ENCODE results near the gene CC2D2A.

CC2D2A gene

DNA sequence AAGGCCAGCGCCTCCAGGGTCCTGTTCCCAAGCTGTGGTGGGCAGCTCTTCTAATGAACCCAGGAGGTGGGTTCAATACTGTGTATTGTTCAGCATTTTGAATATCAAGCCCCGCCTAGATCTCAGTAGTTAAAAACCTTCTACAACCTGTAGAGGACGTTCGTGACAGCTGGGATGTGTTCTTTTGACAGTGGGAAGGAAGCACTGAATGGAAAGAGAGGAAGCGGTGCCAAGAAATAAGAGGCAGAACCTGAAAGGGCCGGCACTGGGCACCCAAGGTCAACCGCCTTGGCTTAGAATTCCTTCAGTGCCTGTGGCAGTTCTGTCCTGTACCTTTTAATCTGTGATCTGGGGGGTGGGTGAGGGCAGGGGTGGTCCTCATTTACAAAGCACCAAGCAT is 73.1 kb downstream of the CC2D2A start:
- Histone ChIP-seq H3K27me3 (no peaks in the 10 kb centered on the region), H3K4me1 (no peaks in the 10 kb centered on the region), H3K4me3 (ENCODE audit: low read depth, low read length) (no peak overlapping the region), H3K9me3 (no peaks in the 10 kb centered on the region), H3K36me3 (peaks cover 13% of the 10 kb centered on the region)
- no peak for DNase-seq
- no peak for TF ChIP-seq CTCF (IDR thresholded peaks at IDR 0.05; ENCODE audit: low read depth, low read length)

GRCh38 chr4:15543537-15544247 is 74.0 kb downstream of the CC2D2A start:
- no peak for TF ChIP-seq CTCF (IDR thresholded peaks at IDR 0.05; ENCODE audit: low read depth, low read length)

DNA sequence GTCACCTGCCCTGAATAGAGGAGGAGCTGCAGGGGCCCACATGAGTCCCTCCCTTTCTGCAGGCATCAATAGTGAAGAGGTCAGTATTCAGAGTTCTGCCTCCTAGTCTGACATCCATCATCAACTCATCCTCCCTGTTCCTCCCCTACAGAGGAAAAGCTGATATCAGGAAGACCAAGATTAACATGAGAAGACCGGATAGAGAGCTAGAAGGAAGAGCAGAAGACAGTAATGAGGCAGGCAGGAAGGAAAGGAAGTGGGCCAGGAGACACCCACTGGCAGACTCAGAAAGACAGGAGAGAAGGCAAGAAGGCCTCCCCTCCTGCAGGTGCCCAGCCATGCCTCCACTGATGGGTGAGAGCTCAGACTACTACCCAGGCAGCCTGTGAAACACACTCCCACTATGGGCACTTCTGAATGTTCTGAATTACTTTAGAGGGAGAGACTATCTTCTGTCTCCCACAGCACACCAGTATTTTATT is 74.6 kb downstream of the CC2D2A start:
- Histone ChIP-seq H3K27me3 (no peaks in the 10 kb centered on the region), H3K36me3 (peaks cover 3% of the 10 kb centered on the region), H3K4me1 (no peaks in the 10 kb centered on the region), H3K4me3 (ENCODE audit: low read depth, low read length) (no peak overlapping the region), H3K9me3 (no peaks in the 10 kb centered on the region)
- TF ChIP-seq CTCF (IDR thresholded peaks at IDR 0.05; ENCODE audit: low read depth, low read length): no peak
- no peak for DNase-seq

More at GRCh38 chr4:15543537-15544247, 74.0 kb downstream of the CC2D2A start:
- Histone ChIP-seq H3K4me3 (ENCODE audit: low read depth, low read length) (no peak overlapping the region), H3K27me3 (no peaks in the 10 kb centered on the region), H3K9me3 (no peaks in the 10 kb centered on the region), H3K36me3 (peaks cover 4% of the 10 kb centered on the region), H3K4me1 (no peaks in the 10 kb centered on the region)
- no peak for DNase-seq

GRCh38 chr4:15545371-15545770 is 75.7 kb downstream of the CC2D2A start:
- TF ChIP-seq CTCF (IDR thresholded peaks at IDR 0.05; ENCODE audit: low read depth, low read length): no peak

GRCh38 chr4:15547392-15547791 is 77.7 kb downstream of the CC2D2A start:
- no peaks in the 10 kb centered on the region; the same call in none of the 2 replicates for H3K36me3 ChIP-seq
- H3K27me3 ChIP-seq: no peaks in the 10 kb centered on the region
- H3K4me1 ChIP-seq: no peaks in the 10 kb centered on the region
- no peak for DNase-seq
- H3K4me3 ChIP-seq (ENCODE audit: low read depth, low read length): no peak overlapping the region
- no peaks in the 10 kb centered on the region for H3K9me3 ChIP-seq
- TF ChIP-seq CTCF (IDR thresholded peaks at IDR 0.05; ENCODE audit: low read depth, low read length): no peak

More at GRCh38 chr4:15545371-15545770, 75.7 kb downstream of the CC2D2A start:
- no peaks in the 10 kb centered on the region for H3K27me3 ChIP-seq
- H3K4me1 ChIP-seq: no peaks in the 10 kb centered on the region
- H3K9me3 ChIP-seq: no peaks in the 10 kb centered on the region
- no peak for DNase-seq
- peaks cover 3% of the 10 kb centered on the region; the same call in 1 of the 2 replicates for H3K36me3 ChIP-seq
- no peak overlapping the region for H3K4me3 ChIP-seq (ENCODE audit: low read depth, low read length)

GRCh38 chr4:15550491-15550890 is 80.8 kb downstream of the CC2D2A start:
- H3K36me3 ChIP-seq: peaks cover 8% of the 10 kb centered on the region
- no peak for TF ChIP-seq CTCF (IDR thresholded peaks at IDR 0.05; ENCODE audit: low read depth, low read length)
- no peak overlapping the region for H3K4me3 ChIP-seq (ENCODE audit: low read depth, low read length)
- H3K4me1 ChIP-seq: no peaks in the 10 kb centered on the region
- DNase-seq: no peak
- H3K9me3 ChIP-seq: no peaks in the 10 kb centered on the region
- no peaks in the 10 kb centered on the region for H3K27me3 ChIP-seq

Data from BE2C (cell line).